Measurements from ENCODE around the gene DCBLD1. TPM values are rescaled to one million over a fixed set of nuclear protein-coding genes. Genes with fewer than 3 reads are reported as not detected.

The DCBLD1 gene
- total RNA-seq, 2 donors from 2014 or later, result 6.3 to 7.1 TPM

DNA sequence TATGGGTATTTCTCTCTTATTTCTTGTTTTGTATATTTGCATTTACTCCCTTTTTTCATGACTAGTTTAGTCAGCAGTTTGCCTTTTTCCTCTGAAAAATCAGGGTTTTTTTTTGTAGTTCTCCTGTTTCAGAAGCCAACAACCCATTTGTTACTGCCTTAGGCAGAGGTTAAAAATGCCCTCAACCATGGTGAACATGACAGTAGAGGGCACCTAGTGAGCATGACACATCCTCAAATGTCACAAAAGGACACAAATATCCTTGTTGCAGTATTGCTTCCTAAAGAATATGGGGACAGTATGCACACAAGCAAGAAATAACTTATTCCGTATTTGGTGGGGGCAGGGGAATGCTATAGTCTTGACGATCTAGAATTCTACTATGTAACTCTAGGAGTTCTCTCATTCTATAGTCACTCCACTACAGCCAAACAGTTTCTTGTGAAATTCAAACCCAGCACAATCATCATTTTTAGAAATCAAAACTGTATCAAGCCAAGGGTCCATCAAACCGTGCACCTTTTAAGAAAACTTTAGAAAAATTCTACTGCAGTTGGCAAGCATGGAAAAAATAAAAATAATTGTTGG is 72.9 kb downstream of the DCBLD1 start:
- H3K27ac ChIP-seq, result no peak overlapping the region
- no peaks in the 10 kb centered on the region for H3K9me3 ChIP-seq
- no peak overlapping the region for H3K4me3 ChIP-seq
- no peaks in the 10 kb centered on the region for H3K36me3 ChIP-seq
- H3K27me3 ChIP-seq, result no peaks in the 10 kb centered on the region
- peaks cover 0 to 3% of the 10 kb centered on the region in 2 donors for H3K4me1 ChIP-seq
- DNase-seq (ENCODE audit: low spot score), result no peak
- TF ChIP-seq, protein P1, sequence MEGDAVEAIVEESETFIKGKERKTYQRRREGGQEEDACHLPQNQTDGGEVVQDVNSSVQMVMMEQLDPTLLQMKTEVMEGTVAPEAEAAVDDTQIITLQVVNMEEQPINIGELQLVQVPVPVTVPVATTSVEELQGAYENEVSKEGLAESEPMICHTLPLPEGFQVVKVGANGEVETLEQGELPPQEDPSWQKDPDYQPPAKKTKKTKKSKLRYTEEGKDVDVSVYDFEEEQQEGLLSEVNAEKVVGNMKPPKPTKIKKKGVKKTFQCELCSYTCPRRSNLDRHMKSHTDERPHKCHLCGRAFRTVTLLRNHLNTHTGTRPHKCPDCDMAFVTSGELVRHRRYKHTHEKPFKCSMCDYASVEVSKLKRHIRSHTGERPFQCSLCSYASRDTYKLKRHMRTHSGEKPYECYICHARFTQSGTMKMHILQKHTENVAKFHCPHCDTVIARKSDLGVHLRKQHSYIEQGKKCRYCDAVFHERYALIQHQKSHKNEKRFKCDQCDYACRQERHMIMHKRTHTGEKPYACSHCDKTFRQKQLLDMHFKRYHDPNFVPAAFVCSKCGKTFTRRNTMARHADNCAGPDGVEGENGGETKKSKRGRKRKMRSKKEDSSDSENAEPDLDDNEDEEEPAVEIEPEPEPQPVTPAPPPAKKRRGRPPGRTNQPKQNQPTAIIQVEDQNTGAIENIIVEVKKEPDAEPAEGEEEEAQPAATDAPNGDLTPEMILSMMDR (IDR thresholded peaks at IDR 0.05), result no peak

DNA sequence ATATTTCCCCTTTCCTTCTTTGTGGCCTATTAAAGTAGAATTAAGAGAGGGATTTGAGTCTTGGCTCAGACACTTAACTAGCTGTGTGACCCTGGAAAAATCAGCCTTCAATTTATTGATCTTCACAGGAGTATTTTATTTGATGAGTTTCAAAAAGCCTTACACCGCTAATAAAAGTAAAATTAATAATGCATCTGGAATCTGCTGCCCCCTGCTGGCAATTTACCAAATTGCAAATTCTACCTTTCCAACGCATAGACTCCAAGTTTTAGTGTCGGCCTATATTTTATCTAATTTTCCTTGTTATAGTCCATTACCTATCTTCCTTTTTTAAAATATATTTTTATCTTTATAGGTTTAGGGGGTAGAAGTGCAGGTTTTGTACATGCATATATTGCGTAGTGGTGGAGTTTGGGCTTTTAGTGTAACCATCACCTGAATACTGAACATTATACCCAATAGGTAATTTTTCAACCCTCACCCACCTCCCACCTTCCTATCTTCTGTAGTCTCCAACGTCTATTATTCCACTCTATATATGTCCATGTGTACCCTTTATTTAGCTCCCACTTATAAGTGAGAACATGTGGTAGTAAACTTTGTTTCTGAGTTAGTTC is 73.5 kb downstream of the DCBLD1 start:
- TF ChIP-seq, protein P1 (IDR thresholded peaks at IDR 0.05), result peak; percentile 76 to 96
- peaks cover 2% of the 10 kb centered on the region for H3K36me3 ChIP-seq
- no peak overlapping the region for H3K27ac ChIP-seq
- DNase-seq (ENCODE audit: low spot score), result no peak
- no peak overlapping the region for H3K4me3 ChIP-seq
- peaks cover 0 to 3% of the 10 kb centered on the region in 2 donors for H3K4me1 ChIP-seq
- no peaks in the 10 kb centered on the region for H3K9me3 ChIP-seq
- H3K27me3 ChIP-seq, result no peaks in the 10 kb centered on the region

DNA sequence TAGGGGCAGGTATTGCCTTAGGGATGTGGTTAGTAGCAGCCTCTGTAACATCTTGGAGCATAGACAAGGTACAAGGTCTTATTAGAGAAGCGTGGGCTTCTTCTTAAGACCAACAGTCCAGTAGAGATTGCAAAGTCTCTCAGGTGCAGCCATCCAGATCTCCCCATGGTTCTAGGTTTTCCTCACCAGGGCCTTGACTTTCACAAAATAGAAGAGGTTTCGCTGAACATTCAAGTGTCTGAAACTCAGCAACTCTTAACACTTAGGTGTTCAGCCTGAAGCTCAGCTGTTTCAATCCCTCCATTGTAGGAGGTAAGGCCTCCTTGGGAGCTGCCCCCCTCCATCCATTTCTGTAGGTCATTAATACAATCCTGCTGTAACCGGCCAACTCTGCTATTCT is 75.5 kb downstream of the DCBLD1 start:
- H3K36me3 ChIP-seq, result peaks cover 9% of the 10 kb centered on the region
- no peaks in the 10 kb centered on the region for H3K9me3 ChIP-seq
- H3K27me3 ChIP-seq, result no peaks in the 10 kb centered on the region
- DNase-seq (ENCODE audit: low spot score), result no peak
- no peak overlapping the region for H3K27ac ChIP-seq
- TF ChIP-seq, protein P1 (IDR thresholded peaks at IDR 0.05), result no peak
- H3K4me3 ChIP-seq, result no peak overlapping the region
- peaks cover 0 to 3% of the 10 kb centered on the region in 2 donors for H3K4me1 ChIP-seq

DNA sequence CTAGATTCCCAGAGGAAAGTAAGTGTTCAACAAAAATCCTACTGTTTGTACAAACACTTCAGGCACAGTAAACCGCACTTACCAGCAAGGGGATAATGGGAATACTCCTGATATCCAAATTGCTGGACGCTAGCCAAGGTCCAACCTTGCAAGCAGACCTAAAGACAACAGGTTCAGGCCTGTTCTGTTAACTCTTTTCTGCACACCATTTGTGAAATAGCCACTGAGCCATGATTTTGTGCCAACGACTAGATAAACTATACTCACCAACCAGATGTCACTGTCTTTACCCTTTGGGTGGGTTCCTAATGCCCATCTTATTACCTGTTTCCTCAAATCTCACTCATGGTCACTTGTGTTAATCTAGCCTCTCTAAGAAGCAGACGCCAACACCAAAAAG is 76.3 kb downstream of the DCBLD1 start:
- Histone ChIP-seq H3K4me3 (no peak overlapping the region), H3K36me3 (peaks cover 15% of the 10 kb centered on the region), H3K9me3 (no peaks in the 10 kb centered on the region), H3K27ac (no peak overlapping the region), H3K27me3 (no peaks in the 10 kb centered on the region), H3K4me1 (peaks cover 0 to 3% of the 10 kb centered on the region in 2 donors)
- TF ChIP-seq, protein P1 (IDR thresholded peaks at IDR 0.05), result no peak
- DNase-seq (ENCODE audit: low spot score), result no peak

DNA sequence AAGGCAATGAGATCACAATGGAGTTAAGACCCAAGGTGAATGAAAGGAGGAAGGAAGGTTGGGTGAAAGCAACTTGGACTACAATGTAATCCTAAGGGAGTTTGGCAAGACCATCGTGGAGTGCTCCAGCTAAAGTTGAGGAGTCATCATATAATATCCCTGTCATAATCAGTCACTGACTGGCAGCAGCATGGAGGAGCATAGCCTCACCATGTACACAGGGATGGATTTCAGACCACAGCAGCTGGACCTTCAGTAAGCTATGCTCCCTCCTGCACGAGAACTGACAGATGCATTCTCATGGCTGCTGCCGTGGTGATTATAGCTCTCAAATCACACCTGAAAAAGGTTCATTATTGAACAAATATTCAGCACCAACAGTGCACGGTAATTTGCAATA is 76.8 kb downstream of the DCBLD1 start:
- no peak for DNase-seq (ENCODE audit: low spot score)
- H3K27me3 ChIP-seq, result no peaks in the 10 kb centered on the region
- H3K4me1 ChIP-seq, result peaks cover 0 to 3% of the 10 kb centered on the region in 2 donors
- peaks cover 15% of the 10 kb centered on the region for H3K36me3 ChIP-seq
- no peak overlapping the region for H3K4me3 ChIP-seq
- TF ChIP-seq, protein P1 (IDR thresholded peaks at IDR 0.05), result no peak
- H3K27ac ChIP-seq, result no peak overlapping the region
- no peaks in the 10 kb centered on the region for H3K9me3 ChIP-seq

Measured in right atrium auricular region (tissue), 2 donors.